ENCODE measurements around the gene ZNF804A.
"Not testable (repeated sequence)": the region's sequence is repeated elsewhere in the genome, so short reads cannot be mapped to it uniquely, and the experiment has no call there.

ZNF804A gene

DNA sequence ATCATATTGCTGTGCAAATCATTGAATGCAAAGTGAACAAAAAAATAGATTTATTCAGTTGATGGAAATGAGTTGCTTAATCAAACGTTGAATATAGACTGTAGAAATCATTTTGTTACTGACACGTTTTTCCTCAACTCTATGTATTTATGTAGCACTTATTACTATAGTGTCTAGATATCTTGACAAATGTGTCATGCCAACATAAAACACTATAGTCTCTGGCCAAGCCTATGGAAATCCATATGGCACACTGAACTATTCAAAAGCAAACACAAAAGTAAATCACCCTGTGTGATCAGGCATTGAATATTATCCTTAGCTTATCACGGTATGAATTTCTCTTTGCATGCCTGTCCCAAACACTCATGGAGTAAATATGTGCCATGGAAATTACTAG is 131.3 kb downstream of the ZNF804A start:
- no peak for DNase-seq

DNA sequence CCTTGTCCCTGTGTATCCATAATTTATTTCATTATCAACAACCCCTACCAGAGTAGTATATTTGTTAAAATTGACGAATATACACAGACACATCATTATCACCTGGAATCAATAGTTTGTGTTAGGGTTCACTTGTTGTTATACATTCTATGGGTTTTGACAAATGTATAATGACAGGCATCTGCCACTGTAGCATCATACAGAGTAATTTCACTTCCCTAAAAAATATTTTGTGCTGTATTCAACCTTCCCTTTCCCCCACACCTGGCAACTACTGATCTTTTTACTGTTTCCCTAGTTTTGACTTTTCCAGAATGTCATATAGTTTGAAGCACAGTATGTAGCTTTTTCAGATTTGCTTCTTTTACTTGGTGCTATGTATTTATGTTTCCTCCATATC is 132.0 kb downstream of the ZNF804A start:
- no peak for DNase-seq

DNA sequence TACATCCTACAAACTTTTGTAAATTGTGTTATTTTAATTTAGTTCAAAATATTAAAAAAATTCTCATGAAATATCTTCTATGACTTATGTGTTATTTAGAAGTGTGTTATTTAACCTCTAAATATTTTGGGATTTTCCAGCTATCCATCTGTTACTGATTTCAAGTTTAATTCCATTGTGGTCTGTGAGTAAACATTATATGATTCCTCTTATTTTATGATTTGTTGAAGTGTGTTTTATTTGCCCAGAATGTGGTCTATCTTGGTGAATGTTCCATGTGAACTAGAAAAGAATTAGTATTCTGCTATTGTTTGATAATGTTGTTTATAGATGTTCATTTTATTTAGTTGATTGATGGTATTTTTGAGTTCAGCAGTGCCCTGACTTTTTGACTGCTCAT is 136.0 kb downstream of the ZNF804A start:
- no peak for DNase-seq

DNA sequence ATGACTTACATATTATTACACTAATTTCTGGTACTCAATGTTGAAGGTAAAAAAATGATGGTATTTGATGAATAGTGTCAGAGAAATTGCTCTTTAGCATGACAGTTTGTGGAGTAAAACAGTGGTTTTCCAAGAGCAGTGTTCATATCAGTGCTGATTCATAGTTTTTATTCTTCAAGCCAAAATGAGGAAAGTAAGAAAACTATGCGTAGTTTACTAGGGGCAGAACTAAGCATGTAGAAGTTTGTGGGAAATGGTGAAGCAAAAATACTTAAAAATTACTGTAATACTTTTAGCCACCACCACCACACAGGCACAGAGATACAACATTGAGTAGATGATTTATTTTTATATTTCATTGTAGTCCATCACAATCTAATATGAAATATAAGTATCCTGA is 137.3 kb downstream of the ZNF804A start:
- no peak for DNase-seq

DNA sequence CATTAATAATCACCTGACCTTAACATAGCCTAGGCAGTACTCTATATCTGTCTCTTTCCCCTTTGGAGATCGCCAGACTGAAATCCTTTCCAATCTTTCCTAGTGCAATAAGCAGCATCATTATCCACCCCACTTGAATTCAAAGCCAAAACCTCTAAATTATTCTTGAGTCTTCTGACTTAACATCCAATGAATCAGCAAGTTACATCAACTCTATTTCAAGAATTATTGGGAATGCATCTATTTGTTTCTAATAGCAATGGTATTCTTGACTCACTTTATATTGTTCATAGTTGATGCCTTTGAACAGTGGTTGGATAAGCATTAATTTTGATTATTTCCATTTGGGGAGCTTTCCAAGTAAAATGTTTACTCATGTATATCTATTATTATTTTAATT is 144.8 kb downstream of the ZNF804A start:
- DNase-seq = no peak

- no peak for DNase-seq
Observed at GRCh38 chr2:184756161-184756560, 157.8 kb downstream of the ZNF804A start.

DNA sequence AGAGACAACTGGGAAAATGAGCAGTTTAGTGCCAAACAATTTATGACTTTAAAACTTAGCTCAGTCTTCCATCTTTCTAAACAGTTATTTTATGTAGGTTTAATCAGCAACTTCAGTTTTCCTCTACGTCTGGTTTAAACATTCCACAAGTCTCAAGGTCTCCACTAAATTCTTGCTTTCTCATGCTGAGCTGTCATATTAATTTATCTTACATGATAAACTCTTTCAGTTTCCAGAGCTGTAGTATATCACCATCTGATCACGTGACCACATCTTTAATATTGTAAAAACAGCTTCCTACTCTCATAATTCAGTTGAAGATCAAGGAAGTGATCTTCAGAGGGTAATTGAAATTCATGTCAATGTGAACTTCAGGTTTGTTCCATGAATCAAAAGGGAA is 158.6 kb downstream of the ZNF804A start:
- DNase-seq = no peak

DNA sequence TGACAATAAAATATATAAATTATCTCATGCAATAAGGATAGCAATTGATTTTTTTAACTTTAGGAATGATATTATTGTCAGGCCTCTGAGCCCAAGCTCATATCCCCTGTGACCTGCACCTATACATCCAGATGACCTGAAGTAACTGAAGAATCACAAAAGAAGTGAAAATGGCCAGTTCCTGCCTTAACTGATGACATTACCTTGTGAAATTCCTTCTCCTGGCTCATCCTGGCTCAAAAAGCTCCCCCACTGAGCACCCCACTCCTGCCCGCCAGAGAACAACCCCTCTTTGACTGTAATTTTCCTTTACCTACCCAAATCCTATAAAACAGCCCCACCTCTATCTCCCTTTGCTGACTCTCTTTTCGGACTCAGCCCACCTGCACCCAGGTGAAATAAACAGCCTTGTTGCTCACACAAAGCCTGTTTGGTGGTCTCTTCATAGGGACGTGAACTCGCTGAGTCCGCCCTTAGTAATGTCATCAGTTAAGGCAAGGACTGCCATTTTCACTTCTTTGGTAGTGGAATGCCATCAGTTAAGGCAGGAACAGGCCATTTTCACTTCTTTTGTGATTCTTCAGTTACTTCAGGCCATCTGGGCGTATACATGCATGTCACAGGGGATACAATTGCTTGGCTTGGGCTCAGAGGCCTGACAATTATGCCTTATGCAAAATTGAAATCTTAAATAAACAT is 161.4 kb downstream of the ZNF804A start:
- not testable (repeated sequence) for DNase-seq

DNA sequence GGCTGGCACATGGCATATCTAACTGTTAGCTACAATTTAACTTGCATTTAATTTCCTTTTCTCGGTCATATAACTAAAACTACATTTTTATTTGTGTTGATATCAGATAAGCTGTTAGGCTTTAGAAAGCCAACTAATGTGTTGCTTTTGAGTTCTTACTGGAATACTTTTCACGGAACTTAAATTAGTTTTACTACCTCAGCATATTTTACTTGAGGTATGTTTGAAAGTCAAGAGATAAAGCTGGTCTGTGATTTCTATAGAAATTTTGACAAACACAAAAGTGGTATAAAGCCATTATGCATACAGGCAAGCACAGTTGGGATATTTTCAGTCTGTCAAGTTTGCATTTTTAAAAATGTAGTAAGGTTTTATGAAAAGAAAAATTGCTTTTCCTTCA is 162.6 kb downstream of the ZNF804A start:
- no peak for DNase-seq

- no peak for DNase-seq
Observed at GRCh38 chr2:184765112-184765895, 167.0 kb downstream of the ZNF804A start.

- no peak for DNase-seq
Observed at GRCh38 chr2:184767059-184767458, 168.7 kb downstream of the ZNF804A start.

GRCh38 chr2:184769023-184769422 is 170.7 kb downstream of the ZNF804A start:
- no peak for DNase-seq

GRCh38 chr2:184769686-184770085 is 171.4 kb downstream of the ZNF804A start:
- DNase-seq = no peak

DNA sequence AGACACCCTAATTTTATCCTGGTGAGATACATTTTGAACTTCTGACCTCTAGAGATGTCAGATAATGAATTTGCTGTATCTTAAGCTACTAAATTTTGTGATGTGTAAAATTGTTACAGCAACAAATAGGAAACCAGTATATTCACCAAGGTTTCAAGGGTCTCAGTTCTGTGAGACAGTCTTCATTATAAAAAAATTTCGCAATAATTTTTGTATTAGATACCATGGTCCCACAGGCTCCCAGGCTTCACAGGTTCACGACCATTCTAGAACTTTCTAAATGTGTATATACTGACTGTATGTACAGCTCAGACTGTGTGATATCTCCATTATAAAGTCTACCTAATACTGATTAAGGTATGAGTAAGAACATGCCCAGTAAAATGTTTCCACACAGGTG is 181.4 kb downstream of the ZNF804A start:
- DNase-seq = no peak

GRCh38 chr2:184780384-184780783 is 182.1 kb downstream of the ZNF804A start:
- DNase-seq = no peak

- DNase-seq = no peak
Observed at GRCh38 chr2:184780944-184781343, 182.6 kb downstream of the ZNF804A start.

GRCh38 chr2:184783576-184783975 is 185.2 kb downstream of the ZNF804A start:
- no peak for DNase-seq

DNA sequence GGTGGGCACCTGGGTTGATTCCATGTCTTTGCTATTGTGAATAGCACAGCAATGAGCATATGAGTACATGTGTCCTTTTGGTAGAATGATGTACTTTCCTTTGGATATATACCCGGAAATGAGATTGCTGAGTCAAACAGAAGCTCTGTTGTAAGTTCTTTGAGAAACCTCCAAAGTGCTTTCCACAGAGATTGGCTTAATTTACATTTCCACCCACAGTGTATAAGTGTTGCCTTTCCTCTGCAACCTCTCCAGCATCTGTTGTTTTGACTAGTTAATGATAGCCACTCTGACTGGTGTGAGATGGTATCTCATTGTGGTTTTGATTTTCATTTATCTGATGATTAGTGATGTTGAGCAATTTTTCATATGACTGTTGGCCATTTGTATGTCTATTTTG is 194.8 kb downstream of the ZNF804A start:
- no peak for DNase-seq

DNA sequence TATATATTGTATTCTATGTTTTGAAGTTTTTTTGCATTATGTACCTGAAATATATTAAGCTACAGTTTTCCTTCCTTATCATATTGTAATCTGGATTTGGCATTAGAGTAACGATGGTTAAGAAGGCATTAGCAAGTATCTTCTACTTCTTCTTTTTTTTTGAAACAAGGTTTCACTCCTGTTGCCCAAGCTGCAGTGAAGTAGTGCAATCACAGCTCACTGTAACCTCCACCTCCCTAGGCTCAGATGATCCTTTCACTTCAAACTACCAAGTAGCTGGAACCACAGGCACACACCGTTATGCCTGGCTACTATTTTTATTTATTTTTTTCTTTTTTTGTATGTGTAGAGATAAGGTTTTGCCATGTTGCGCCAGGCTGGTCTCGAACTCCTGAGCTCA is 201.1 kb downstream of the ZNF804A start:
- DNase-seq = no peak

DNA sequence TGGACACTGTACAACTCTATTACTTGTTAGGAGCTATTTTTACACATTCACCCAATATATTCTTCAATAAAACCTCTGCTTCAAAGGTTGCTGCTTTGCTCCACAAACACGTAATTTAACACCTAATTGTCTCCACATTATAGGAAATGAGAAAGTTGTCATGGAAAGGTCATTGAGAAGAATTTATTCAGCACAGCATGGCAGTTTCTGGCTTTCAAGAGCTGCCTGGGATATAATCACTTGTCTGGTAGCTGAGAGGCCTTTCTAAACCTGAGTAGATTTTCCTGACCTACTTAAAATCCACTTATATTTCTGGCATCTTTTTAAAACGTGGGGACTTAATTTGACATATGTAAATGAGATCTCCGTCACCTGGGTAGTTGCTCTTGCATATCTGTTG is 216.1 kb downstream of the ZNF804A start:
- no peak for DNase-seq

GRCh38 chr2:184815824-184816223 is 217.5 kb downstream of the ZNF804A start:
- no peak for DNase-seq

GRCh38 chr2:184824597-184824996 is 226.3 kb downstream of the ZNF804A start:
- no peak for DNase-seq

DNA sequence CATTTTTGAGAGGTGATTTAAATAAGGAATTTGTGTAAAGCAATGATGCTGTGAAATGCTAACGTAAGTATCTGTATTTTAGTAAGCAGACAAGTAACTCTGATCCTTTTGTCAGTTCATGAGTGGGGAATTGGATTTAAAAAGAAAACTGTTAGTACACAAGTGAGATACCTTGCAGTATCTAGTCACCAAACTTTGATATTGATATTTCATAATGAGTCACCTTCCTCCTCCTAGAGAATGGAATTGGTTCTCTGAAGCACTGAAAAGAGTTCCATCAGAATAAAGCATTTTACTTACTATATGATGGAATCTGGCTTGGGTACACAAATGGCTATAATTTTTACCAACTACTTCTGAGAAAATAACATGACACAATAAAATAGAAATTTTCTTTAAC is 232.2 kb downstream of the ZNF804A start:
- DNase-seq = no peak

GRCh38 chr2:184834699-184835397 is 236.5 kb downstream of the ZNF804A start:
- peak in 1 of 2 experiments; percentile 10 for DNase-seq

Measured in NCI-H446 (cell line).